ENCODE results near the gene NFATC4.

NFATC4 gene

GRCh38 chr14:24394275-24394674, 26.3 kb downstream of the NFATC4 start:
- Mint-ChIP-seq H3K27ac (no peak overlapping the region), H3K9me3 (no peaks in the 10 kb centered on the region), H3K36me3 (ENCODE audit: low read depth) (no peaks in the 10 kb centered on the region), H3K4me1 (ENCODE audit: low read depth) (peaks cover 49% of the 10 kb centered on the region), H3K4me3 (no peak overlapping the region), H3K27me3 (peaks cover 9% of the 10 kb centered on the region)
- intact Hi-C loops (cut with micrococcal nuclease), result no loop called here

- H3K9me3 Mint-ChIP-seq, result no peaks in the 10 kb centered on the region
- H3K4me3 Mint-ChIP-seq, result no peak overlapping the region
- H3K27ac Mint-ChIP-seq, result no peak overlapping the region
- H3K4me1 Mint-ChIP-seq (ENCODE audit: low read depth), result peaks cover 57% of the 10 kb centered on the region
- no peaks in the 10 kb centered on the region for H3K36me3 Mint-ChIP-seq (ENCODE audit: low read depth)
- H3K27me3 Mint-ChIP-seq, result peaks cover 20% of the 10 kb centered on the region
- intact Hi-C loops (cut with micrococcal nuclease), result no loop called here
Observed at GRCh38 chr14:24395609-24396582, 27.9 kb downstream of the NFATC4 start.

- H3K4me3 Mint-ChIP-seq, result no peak overlapping the region
- no peak overlapping the region for H3K27ac Mint-ChIP-seq
- peaks cover 44% of the 10 kb centered on the region for H3K4me1 Mint-ChIP-seq (ENCODE audit: low read depth)
Observed at GRCh38 chr14:24397639-24398292, 29.8 kb downstream of the NFATC4 start.

GRCh38 chr14:24398293-24398652, 30.3 kb downstream of the NFATC4 start:
- Mint-ChIP-seq H3K4me3 (no peak overlapping the region), H3K4me1 (ENCODE audit: low read depth) (peaks cover 44% of the 10 kb centered on the region), H3K27ac (no peak overlapping the region), H3K36me3 (ENCODE audit: low read depth) (no peaks in the 10 kb centered on the region), H3K9me3 (no peaks in the 10 kb centered on the region), H3K27me3 (peaks cover 14% of the 10 kb centered on the region)
- intact Hi-C loops (cut with micrococcal nuclease), result no loop called here

More at GRCh38 chr14:24397639-24398292, 29.8 kb downstream of the NFATC4 start:
- no peaks in the 10 kb centered on the region for H3K9me3 Mint-ChIP-seq
- intact Hi-C loops (cut with micrococcal nuclease), result no loop called here
- peaks cover 14% of the 10 kb centered on the region for H3K27me3 Mint-ChIP-seq
- no peaks in the 10 kb centered on the region for H3K36me3 Mint-ChIP-seq (ENCODE audit: low read depth)

- peaks cover 14% of the 10 kb centered on the region for H3K27me3 Mint-ChIP-seq
- intact Hi-C loops (cut with micrococcal nuclease), result no loop called here
Observed at GRCh38 chr14:24398653-24399446, 30.9 kb downstream of the NFATC4 start, which contains the start of gene NYNRIN. NYNRIN (plus strand) TSS chr14:24399003; CDS start chr14:24399247, 244 bp downstream.

GRCh38 chr14:24399447-24399822, 31.5 kb downstream of the NFATC4 start:
- intact Hi-C loops (cut with micrococcal nuclease), result no loop called here
- H3K4me3 Mint-ChIP-seq, result peak overlapping the region; percentile 59
- H3K27me3 Mint-ChIP-seq, result peaks cover 14% of the 10 kb centered on the region
- H3K36me3 Mint-ChIP-seq (ENCODE audit: low read depth), result no peaks in the 10 kb centered on the region
- H3K4me1 Mint-ChIP-seq (ENCODE audit: low read depth), result peaks cover 44% of the 10 kb centered on the region
- no peaks in the 10 kb centered on the region for H3K9me3 Mint-ChIP-seq
- peak overlapping the region; percentile 40 for H3K27ac Mint-ChIP-seq

More at GRCh38 chr14:24398653-24399446, 30.9 kb downstream of the NFATC4 start, which contains the start of gene NYNRIN:
- H3K36me3 Mint-ChIP-seq (ENCODE audit: low read depth), result no peaks in the 10 kb centered on the region
- no peaks in the 10 kb centered on the region for H3K9me3 Mint-ChIP-seq
- peak within 1 kb of the TSS; percentile 59 for H3K4me3 Mint-ChIP-seq
- H3K27ac Mint-ChIP-seq, result peak within 1 kb of the TSS; percentile 40
- peaks cover 44% of the 10 kb centered on the region for H3K4me1 Mint-ChIP-seq (ENCODE audit: low read depth)

GRCh38 chr14:24399999-24400718, 32.2 kb downstream of the NFATC4 start:
- H3K4me1 Mint-ChIP-seq (ENCODE audit: low read depth), result peaks cover 44% of the 10 kb centered on the region
- intact Hi-C loops (cut with micrococcal nuclease), result no loop called here
- peaks cover 14% of the 10 kb centered on the region for H3K27me3 Mint-ChIP-seq
- no peaks in the 10 kb centered on the region for H3K36me3 Mint-ChIP-seq (ENCODE audit: low read depth)
- peak overlapping the region; percentile 40 for H3K27ac Mint-ChIP-seq
- no peaks in the 10 kb centered on the region for H3K9me3 Mint-ChIP-seq
- no peak overlapping the region for H3K4me3 Mint-ChIP-seq

- Mint-ChIP-seq H3K4me3 (no peak overlapping the region), H3K27me3 (peaks cover 12% of the 10 kb centered on the region), H3K27ac (no peak overlapping the region), H3K36me3 (ENCODE audit: low read depth) (no peaks in the 10 kb centered on the region), H3K9me3 (no peaks in the 10 kb centered on the region), H3K4me1 (ENCODE audit: low read depth) (peaks cover 29% of the 10 kb centered on the region)
- intact Hi-C loops (cut with micrococcal nuclease), result no loop called here
Observed at GRCh38 chr14:24401810-24402702, 34.1 kb downstream of the NFATC4 start.

- Mint-ChIP-seq H3K27me3 (peaks cover 12% of the 10 kb centered on the region), H3K9me3 (no peaks in the 10 kb centered on the region), H3K36me3 (ENCODE audit: low read depth) (no peaks in the 10 kb centered on the region), H3K27ac (no peak overlapping the region), H3K4me3 (no peak overlapping the region), H3K4me1 (ENCODE audit: low read depth) (peaks cover 18% of the 10 kb centered on the region)
- intact Hi-C loops (cut with micrococcal nuclease), result no loop called here
Observed at GRCh38 chr14:24403294-24403998, 35.5 kb downstream of the NFATC4 start.

- Mint-ChIP-seq H3K4me1 (ENCODE audit: low read depth) (peaks cover 9% of the 10 kb centered on the region), H3K27ac (no peak overlapping the region), H3K4me3 (no peak overlapping the region), H3K27me3 (peaks cover 6% of the 10 kb centered on the region), H3K36me3 (ENCODE audit: low read depth) (no peaks in the 10 kb centered on the region), H3K9me3 (no peaks in the 10 kb centered on the region)
- intact Hi-C loops (cut with micrococcal nuclease), result no loop called here
Observed at GRCh38 chr14:24404814-24405213, 36.8 kb downstream of the NFATC4 start.

GRCh38 chr14:24406416-24406815, 38.4 kb downstream of the NFATC4 start:
- H3K27ac Mint-ChIP-seq, result no peak overlapping the region
- intact Hi-C loops (cut with micrococcal nuclease), result no loop called here
- peaks cover 1% of the 10 kb centered on the region for H3K27me3 Mint-ChIP-seq

More at GRCh38 chr14:24406416-24406815, 38.4 kb downstream of the NFATC4 start:
- H3K4me3 Mint-ChIP-seq, result no peak overlapping the region
- H3K9me3 Mint-ChIP-seq, result no peaks in the 10 kb centered on the region
- H3K4me1 Mint-ChIP-seq (ENCODE audit: low read depth), result no peaks in the 10 kb centered on the region
- H3K36me3 Mint-ChIP-seq (ENCODE audit: low read depth), result no peaks in the 10 kb centered on the region
